ENCODE results near the gene PEX5L.

Gene PEX5L

DNA sequence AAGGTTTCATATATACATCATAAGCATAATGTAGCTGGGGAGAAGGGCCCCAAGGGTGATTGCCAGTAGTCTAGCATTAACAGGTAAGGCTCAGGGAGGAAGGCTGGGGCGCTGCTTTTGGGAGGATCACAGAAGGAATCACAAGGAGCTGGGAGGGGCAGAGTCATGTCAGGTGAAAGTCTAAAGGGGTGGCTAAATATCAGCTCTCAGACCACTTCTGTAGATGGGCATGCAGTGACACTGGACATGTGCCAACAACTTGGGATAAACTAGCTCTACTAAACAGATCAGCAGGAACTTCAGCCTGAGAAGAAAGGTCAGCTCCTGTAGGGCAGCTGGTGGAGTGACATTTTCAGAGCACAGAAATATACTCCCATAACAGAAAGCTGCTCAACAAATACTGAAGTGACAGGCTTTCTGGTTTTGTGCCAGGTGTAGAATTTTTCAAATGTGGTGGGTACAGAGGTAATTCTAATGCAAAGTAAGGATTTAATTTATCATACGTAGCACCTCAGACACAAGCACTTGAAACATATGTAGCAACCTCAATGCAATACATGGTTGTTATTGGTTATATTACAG lies 79.4 kb downstream of the PEX5L start:
- no peak overlapping the region for H3K27ac ChIP-seq
- TF ChIP-seq, protein P1, sequence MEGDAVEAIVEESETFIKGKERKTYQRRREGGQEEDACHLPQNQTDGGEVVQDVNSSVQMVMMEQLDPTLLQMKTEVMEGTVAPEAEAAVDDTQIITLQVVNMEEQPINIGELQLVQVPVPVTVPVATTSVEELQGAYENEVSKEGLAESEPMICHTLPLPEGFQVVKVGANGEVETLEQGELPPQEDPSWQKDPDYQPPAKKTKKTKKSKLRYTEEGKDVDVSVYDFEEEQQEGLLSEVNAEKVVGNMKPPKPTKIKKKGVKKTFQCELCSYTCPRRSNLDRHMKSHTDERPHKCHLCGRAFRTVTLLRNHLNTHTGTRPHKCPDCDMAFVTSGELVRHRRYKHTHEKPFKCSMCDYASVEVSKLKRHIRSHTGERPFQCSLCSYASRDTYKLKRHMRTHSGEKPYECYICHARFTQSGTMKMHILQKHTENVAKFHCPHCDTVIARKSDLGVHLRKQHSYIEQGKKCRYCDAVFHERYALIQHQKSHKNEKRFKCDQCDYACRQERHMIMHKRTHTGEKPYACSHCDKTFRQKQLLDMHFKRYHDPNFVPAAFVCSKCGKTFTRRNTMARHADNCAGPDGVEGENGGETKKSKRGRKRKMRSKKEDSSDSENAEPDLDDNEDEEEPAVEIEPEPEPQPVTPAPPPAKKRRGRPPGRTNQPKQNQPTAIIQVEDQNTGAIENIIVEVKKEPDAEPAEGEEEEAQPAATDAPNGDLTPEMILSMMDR (conservative IDR thresholded peaks at IDR 0.05) = no peak

DNA sequence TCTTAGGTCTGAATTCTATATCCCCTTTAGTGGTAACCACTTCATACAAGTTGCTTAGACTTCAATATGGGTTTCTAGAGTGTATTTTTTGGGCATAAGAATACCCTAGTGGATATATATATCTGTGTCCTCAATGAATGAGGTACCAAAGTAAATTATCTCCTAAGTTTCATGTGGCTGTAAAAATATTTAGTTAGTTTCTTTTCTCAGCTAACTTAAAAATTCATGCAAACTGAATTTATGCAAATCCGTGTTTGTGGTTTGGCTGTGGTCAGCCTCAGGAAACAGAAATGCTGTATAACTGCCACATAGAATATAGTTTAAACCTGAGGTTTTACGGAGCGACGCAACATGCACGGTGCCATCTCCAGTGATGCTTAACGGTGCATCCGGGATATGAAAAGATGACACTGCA lies 80.3 kb downstream of the PEX5L start:
- H3K27ac ChIP-seq = no peak overlapping the region
- TF ChIP-seq, protein P1 (conservative IDR thresholded peaks at IDR 0.05) = no peak

DNA sequence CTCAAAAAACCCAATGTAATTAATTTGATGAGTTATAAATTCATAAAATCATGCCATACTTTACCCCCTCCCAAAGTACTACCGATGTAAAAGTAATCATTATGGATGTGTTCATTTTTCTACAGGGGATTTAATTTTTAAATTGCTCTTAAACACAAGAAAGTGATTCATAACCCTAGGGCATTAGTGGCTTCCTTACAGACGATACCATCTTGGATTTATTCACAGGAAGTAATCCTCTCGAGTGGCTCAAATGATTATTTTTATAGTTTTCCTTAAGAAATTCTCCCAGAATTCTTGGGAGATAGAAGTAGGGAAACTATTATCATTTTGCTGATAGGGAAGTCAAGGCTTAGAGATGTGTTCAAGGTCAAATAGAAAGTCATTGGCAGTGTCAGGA lies 80.9 kb downstream of the PEX5L start:
- H3K27ac ChIP-seq = no peak overlapping the region
- TF ChIP-seq, protein P1 (conservative IDR thresholded peaks at IDR 0.05) = no peak

DNA sequence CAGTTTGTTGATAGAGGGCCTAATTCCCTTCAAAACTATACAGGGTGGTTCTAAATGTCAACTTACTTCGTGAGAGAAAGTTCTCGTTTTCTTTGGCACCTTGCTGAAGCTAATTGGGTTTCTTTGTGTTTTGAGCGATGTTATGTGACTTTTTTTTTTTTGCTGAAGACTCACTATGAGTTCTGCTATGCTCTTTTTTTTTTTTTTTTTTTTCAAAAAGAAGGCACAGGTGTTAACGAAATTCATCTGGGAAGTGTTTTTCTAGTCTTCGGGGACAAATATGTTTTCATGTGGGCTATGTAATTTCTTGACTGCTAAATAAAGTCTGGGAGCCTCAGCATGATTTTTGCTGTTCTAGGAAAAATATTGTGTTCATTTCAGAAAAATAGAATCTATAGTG lies 81.5 kb downstream of the PEX5L start:
- TF ChIP-seq, protein P1 (conservative IDR thresholded peaks at IDR 0.05) = no peak
- no peak overlapping the region for H3K27ac ChIP-seq

DNA sequence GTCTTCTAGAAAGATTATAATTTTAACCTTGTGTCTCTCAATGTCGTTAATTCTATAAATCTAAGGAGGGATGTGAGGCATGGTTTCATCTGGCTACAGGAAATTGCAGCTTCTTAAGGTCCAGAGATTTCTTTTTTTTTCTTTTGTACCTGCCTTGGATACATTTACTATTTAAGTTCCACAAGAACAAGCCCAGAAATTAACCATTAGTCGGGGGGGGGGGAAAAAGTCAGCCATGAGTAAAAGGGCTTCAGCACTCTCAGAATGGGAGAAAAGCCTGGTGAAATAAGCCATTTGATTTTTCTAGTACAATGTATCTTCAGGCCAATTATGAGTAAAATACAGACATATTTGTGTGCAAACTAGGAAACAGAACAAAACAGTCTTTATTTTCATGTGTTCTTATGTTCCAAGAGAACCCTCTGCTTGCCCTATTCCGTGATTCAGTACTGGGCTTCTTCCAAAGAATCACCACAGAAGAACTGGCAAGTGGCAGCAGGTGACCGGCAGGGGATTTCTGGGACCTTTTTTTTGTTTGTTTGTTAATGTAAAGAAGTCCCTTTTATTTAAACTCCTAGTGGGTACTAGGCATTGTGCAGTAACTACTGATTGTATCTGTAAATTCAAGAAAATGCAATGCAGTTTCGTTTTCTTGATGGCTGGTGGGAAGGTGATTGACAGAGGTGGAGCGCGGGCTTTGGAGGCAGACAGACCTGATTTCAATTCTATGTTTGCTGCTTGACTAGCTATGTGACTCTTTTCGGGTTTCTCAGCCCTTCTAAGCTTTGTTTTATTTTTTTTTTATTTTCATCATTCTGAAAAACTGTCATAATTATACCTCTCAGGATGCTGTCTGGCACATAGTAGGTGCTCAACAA lies 82.5 kb downstream of the PEX5L start:
- TF ChIP-seq, protein P1 (conservative IDR thresholded peaks at IDR 0.05) = no peak
- no peak overlapping the region for H3K27ac ChIP-seq

DNA sequence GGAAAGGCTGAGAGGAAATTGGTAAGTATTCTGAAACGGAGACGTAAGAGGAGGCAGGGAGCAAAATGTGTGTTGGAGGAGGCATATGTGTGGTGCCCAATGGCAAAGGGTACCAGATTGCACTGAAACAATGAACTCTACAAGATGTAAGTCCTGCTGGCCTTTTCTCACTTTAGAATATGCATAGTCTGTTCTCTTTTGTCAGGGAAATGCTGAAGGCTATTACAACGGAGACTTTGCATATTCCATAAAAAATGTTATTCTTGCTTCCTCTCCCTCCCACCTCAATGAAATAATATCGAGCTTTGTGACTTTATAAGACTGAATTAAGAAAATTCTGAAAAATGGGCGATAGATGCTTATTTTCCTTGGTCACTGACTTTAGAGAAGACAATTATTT lies 85.9 kb downstream of the PEX5L start:
- H3K27ac ChIP-seq = no peak overlapping the region
- TF ChIP-seq, protein P1 (conservative IDR thresholded peaks at IDR 0.05) = no peak

DNA sequence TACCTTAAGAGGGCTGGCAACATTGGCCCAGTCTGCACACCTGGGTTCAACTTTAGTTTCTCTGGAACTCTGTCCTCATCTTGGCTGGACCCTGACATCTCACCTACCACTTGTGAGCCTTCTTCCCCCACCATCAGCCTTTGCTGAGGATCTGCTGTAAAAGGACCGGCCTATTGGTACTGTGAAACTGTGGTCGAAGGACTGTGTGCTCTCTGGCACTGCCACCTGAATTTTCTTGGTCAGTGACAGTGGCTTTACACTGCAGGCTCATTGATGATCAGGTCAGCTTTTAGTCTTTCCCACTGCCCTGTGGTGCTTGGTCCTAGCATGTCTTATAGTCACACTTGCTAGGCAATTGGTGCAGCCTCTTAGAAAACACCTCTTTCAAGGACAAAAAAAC lies 86.9 kb downstream of the PEX5L start:
- H3K27ac ChIP-seq = no peak overlapping the region
- TF ChIP-seq, protein P1 (conservative IDR thresholded peaks at IDR 0.05) = no peak
